Activated CD4-positive, alpha-beta T cell treated with anti-CD3 and anti-CD28 coated beads for 1 hour (primary cell): ENCODE results near the gene IFT27.

Experiments
- DNase-seq: peaks from one replicate; pipeline ENCODE4 v3.0.0-alpha.2; 2020

IFT27 gene

GRCh38 chr22:36775964-36776669, at the start of gene IFT27:
TSS of gene IFT27 (minus strand) at chr22:36776119. CDS start at chr22:36775707, 412 bp downstream.
- peak; percentile 92 for DNase-seq

- DNase-seq, result no peak
Measured at GRCh38 chr22:36824655-36825054, 48.7 kb upstream of the IFT27 start.

- DNase-seq, result no peak
Measured at GRCh38 chr22:36823186-36823839, 47.4 kb upstream of the IFT27 start.

GRCh38 chr22:36822581-36822980, 46.7 kb upstream of the IFT27 start:
- DNase-seq, result no peak

GRCh38 chr22:36819112-36819511, 43.2 kb upstream of the IFT27 start:
- no peak for DNase-seq

- no peak for DNase-seq
Measured at GRCh38 chr22:36818010-36818642, 42.2 kb upstream of the IFT27 start.

- no peak for DNase-seq
Measured at GRCh38 chr22:36817525-36817848, 41.6 kb upstream of the IFT27 start.

GRCh38 chr22:36816636-36817524, 41.0 kb upstream of the IFT27 start, which contains the start of gene PVALB:
TSS of gene PVALB (minus strand) at chr22:36817035. CDS start at chr22:36817005, 30 bp downstream.
- DNase-seq, result no peak

- DNase-seq, result no peak
Measured at GRCh38 chr22:36816339-36816635, 40.4 kb upstream of the IFT27 start.

- no peak for DNase-seq
Measured at GRCh38 chr22:36815558-36816338, 39.8 kb upstream of the IFT27 start.

GRCh38 chr22:36814801-36815200, 38.9 kb upstream of the IFT27 start:
- DNase-seq, result no peak

- no peak for DNase-seq
Measured at GRCh38 chr22:36811094-36811800, 35.3 kb upstream of the IFT27 start.

GRCh38 chr22:36809351-36809750, 33.4 kb upstream of the IFT27 start:
- no peak for DNase-seq

GRCh38 chr22:36808721-36809344, 32.9 kb upstream of the IFT27 start:
- DNase-seq, result no peak

- DNase-seq, result no peak
Measured at GRCh38 chr22:36807627-36808026, 31.7 kb upstream of the IFT27 start.

- DNase-seq, result no peak
Measured at GRCh38 chr22:36806835-36807234, 30.9 kb upstream of the IFT27 start.

GRCh38 chr22:36803358-36803757, 27.4 kb upstream of the IFT27 start:
- no peak for DNase-seq

GRCh38 chr22:36798674-36799066, 22.8 kb upstream of the IFT27 start:
- DNase-seq, result no peak

- no peak for DNase-seq
Measured at GRCh38 chr22:36797911-36798673, 22.2 kb upstream of the IFT27 start.

GRCh38 chr22:36797374-36797773, 21.5 kb upstream of the IFT27 start:
- DNase-seq, result no peak
